NCI-H2029 (cell line): ENCODE data around the gene THEMIS.
"Not testable (repeated sequence)": the region's sequence is repeated elsewhere in the genome, so short reads cannot be mapped to it uniquely, and the experiment has no call there.

Experiments
- DNase-seq: peaks from one replicate; lab custom pipeline; 2025; lab: John Stamatoyannopoulos, UW

Gene THEMIS

DNA sequence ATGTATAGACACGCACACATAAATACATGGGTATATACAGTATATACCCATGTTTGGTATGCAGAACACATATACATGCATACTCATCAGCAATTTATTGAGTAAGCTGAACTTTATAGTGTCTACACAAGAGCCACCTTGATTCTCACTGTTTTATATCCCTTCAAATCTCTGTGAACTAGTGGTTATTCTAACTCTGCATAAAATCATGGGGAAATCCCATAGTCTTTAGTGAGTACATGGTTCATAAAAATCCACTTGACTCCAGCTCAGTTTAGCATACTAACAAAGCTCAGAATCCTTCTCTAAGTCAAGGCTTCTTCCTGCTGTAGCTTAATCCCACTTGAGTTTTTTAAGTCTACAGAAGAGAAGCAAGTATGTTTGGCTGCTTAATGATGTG lies 104.1 kb downstream of the THEMIS start:
- DNase-seq = no peak

DNA sequence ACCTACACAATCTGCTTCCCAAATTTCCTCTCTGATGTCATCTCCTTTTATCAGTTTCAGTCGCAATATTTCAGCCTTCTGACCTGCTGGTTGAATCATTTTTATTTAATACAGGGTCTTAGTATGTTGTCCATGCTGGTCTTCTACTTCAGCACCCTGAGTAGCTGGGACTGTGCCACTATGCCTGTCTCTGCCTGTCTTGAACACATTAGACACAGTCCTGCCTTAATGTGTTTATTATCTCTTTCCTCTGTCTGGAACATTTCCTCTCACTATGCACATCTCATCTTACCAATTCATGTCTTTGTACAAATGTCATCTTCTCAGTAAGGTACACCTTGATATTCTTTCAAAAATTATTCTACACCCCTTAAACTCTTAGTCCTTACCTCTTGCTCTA lies 106.5 kb downstream of the THEMIS start:
- no peak for DNase-seq

DNA sequence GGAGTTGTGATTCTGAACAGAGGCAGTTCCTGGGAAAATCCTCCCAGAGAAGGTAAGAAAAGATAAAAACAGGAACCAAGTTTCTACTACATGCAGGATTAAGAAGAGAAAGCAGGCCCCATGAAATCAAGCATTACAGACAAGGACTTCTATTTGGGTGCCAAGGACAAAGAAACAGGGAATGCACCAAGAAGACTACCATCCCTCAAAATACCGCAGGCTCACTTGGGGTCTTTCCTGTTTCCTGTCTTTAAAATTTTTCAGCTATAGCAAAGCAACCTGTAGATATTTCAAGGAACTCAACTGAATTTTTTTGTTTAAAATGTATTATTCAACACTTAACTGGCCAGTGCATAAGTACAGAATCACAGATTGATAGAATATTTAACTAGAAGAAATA lies 107.5 kb downstream of the THEMIS start:
- DNase-seq = no peak

DNA sequence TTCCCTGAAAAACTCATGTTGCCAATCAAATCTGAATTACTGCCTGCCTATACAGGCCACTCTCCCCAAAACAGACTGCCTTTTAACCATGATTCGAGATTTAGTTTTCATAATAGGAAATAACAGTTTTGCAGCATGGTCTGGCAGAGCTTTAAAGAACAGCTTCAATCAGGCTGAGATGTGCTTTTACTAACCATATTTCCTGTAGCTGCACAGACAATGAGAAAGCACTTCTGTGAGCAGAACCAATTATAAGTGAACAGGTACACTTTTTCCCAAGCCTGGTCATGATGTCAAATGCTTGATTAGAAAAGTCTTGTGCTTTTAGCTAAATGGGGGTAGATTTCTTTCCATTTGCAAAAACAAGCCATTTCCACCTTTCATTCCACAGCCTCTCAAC lies 108.2 kb downstream of the THEMIS start:
- DNase-seq = no peak

DNA sequence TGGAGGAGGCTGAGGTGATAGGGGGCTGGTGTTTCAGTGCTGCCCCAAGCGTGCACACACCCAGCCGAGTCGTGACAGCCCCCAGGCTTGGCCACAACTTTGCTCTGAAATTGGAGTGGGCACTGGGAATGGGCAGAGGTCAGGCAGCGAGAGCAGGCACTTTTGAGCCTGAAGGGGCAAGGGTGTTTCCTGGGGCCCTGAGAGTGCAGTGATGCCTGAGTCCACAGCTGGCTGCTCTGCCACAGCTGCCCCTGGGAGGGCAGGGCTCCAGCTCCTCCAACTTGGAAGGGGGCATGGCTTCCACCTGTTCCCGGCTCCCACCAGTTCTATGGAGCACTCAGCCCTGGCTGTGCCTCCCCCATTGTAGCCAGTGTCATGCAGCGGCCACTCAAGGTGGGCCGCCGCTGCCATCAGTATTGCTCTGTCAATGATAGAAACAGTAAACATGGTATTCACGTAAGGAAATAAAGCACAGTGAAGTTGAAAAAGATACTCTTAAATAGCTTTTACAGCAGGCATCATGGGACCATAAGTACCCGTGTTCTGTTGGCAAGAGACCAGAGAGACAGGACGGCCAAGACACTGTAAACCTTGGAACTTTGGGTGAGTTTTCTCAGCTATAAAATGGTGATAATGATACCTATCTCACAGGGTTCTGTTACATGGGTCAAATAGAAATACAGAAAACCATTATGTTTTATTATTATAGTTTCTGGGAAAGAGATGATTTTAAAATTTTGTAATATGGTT lies 108.9 kb downstream of the THEMIS start:
- no peak for DNase-seq

DNA sequence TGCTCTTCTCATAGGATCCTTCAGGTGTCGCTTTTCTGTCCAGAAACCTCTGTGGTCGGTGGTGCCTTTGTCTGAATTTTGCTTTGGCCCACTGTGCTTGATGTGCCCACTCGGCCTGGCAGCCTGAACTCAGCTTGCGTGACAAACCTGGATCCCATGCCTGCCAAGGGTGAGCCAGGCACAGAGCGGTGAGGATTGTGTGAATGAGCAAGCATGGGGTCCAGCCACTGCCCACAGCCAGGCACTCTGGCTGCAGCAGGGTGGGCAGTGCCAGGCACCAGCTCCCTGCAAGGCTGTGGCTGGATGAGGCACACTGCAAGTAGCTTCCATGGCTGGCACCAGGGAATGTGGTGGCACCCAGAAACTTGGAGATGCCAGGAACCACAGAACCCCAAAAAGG lies 110.3 kb downstream of the THEMIS start:
- DNase-seq = no peak

DNA sequence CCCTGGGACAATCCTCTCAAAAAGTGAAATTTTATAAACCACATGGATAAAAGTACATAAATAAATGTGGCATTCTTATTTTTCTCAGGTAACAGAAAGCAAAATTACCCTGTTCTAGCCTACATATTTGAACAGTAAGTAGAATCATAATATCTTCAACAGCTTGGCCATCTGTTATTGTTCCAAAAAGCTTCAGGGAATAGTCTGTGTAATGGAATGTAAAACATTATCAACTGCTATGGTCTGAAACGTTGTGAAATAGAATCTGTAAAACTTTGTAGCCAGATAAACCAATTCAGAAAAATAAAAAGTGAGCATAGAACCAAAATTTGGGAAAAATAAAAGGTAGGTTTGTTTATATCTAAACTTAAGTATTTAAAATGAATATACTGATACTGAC lies 114.7 kb downstream of the THEMIS start:
- DNase-seq = no peak

DNA sequence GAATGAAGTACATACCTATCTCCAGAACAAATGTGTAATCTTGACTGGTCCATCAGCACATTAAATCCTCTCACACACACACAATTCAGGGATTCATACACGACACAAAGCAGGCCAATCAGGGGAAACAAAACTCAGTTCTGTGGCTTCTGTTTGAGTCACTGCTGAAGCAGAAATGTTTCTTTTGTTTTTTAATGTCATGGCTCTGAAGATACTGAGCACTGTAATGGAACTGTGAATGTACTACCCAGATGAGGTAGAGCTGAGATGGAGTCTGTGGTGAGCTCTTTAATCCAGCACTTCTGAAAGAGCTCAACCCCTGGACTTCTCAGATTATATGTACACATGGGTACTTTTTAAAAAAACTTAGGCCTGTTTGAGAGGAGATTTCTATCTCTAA lies 116.4 kb downstream of the THEMIS start:
- DNase-seq = no peak

DNA sequence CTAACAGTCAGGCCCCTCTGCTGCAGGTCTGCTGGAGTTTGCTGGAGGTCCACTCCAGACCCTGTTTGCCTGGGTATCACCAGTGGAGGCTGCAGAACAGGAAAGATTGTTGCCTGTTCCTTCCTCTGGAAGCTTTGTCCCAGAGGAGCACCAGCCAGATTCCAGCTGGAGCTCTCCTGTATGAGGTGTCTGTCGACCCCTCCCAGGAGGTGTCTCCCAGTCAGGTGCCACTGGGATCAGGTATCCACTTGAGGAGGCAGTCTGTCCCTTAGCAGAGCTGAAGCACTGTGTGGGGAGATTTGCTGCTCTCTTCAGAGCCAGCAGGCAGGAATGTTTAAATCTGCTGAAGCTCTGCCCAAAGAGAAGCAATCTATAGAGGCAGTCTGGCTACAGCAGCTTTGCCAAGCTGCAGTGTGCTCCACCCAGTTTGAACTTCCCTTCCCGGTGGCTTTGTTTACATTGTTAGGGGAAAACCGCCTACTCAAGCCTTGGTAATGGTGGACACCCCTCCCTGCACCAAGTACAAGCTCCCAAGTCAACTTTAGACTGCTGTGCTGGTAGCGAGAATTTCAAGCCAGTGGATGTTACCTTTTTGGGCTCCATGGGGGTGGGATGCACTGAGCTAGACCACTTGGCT lies 119.1 kb downstream of the THEMIS start:
- DNase-seq = not testable (repeated sequence)

DNA sequence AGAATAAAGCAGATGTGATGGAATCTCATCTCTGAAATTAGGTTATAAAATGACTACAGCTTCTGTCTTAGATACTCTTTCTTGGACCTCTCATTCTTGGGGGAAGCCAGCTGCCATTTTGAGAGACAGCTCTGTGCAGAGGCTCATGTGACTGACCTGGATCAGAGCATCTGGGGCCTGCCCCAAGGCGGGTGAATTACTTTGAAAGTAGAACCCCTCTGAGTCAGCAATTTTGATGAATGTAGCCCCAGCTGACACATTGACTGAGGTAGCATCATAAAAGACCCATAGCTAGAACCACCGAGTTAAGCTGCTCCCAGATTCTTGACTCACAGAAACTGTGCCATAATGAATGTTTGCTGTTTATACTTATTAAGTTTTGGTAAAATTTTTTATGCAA lies 124.5 kb downstream of the THEMIS start:
- no peak for DNase-seq

DNA sequence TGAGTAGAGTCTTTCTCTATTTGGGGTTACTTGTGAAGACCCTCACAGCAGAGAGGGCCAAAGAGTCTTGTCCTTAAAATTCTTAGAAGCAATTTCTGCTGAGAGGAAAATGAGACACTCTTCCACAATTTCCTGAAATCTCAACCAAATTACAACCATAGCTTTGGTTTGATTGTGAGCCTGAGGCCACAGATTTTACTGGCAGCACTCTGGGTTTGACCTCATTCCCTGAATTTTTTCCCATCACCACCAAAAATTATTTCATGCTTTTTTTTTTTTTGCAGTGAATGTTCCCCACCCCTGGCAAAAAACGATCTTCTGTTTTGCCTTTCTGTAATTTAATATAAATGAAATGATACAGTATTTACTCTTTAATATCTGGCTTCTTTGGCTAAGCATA lies 125.5 kb downstream of the THEMIS start:
- no peak for DNase-seq

DNA sequence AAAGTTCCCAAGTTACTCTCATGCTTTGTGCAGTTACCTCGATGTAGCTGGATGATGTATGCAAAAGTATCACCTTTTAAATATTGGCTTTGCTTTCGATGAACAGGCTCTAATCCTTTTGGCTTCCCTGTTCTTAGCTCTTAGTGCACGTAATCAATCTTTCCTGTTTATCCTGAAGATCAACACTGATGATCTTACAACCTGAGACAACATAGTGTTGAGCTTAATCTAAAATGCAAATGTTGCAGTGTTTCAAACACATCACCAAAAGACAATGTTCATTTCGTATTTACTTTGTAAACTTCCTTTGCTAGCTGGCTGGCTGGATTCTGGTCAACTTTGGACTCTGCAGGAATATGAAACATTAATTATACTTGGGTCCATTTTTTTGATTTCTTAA lies 132.1 kb downstream of the THEMIS start:
- DNase-seq = no peak

DNA sequence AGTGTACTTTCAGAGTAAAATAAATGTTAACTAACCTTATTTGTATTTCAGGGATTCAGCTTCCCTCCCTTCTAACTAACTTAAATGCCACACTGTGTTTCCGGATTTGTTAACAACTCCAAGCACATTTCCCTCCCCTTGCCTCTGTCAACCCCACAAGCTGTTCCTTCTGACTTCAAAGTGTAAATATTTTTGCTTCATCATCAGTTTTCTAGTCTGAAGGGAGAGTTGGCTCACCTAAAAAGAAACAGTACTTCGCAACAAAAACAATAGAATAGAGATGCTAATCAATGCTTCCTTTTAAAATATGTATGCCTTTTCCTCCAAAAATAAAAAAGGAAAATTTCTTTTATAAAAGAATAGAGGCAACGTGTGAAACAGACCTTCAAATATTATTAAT lies 132.6 kb downstream of the THEMIS start:
- DNase-seq = no peak

DNA sequence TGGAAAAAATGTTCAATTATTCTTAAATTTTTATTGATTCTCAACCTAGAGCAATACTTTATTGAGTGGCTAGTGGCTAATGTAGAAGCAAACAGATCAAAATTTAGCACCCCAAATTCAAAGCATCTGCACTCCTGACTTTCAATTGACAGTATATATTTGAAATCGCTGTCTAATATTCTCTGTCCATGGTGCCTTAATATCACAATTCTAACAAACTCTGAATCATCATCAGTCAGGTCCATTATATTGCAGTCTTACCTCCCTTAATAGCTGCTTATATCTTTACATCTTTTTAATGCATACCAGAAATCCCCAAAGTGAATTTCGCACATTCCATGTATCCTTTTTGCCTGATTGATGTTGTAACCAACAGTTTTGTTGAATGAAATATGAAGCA lies 134.9 kb downstream of the THEMIS start:
- no peak for DNase-seq

DNA sequence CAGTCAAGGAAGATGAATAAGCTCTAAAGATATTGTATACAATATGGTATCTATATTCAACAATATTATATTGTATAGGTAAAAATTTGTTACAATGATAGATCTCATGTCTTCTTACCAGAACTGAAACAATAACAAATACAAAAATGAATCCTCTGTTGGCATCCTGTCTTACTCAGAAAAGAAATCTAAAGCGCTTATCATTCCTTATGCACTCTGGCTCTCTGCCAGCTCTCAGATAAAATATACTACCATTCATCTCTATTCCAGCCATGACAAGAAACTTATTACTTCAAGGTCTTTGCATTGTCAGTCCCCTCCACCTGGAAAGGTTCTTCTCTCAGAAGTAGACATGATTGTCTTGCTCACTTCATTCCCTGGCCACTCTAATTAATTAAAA lies 138.6 kb downstream of the THEMIS start:
- no peak for DNase-seq

DNA sequence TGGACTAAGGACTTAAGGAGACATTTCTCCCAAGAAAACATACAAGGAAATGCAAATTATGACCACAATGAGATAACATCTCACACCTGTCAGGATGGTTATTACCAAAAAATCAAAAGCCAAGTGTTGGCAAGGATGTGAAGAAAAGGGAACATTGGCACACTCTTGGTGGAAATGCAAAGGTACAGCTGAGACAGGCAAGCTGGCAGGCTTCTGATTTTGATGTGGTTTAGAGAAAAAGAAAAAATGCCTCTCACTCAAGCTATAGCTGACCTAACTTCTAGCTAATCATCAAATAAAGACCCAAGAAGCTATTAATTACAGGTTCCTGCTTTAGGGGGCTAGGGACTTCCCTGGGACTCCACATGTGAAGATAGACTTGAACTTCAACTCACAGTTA lies 139.8 kb downstream of the THEMIS start:
- DNase-seq = no peak

DNA sequence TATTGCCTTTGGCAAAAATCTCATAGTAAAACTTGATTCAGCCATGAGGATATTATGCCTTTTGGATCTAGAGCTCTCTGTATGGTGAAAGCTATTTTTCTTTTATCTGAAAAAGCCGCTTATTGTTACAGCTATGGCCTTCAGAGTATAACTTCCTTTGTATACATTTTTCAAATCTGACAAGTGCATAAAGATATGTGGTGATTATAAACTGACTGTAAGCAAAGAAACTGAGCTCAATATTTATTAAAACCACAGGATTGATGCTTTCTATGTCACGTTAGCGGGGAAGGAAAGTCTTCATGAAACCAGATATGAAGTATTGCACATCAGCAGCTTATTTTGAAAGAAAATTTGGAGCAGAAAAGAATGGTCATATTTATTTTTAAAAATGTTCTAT lies 151.8 kb downstream of the THEMIS start:
- DNase-seq = no peak

DNA sequence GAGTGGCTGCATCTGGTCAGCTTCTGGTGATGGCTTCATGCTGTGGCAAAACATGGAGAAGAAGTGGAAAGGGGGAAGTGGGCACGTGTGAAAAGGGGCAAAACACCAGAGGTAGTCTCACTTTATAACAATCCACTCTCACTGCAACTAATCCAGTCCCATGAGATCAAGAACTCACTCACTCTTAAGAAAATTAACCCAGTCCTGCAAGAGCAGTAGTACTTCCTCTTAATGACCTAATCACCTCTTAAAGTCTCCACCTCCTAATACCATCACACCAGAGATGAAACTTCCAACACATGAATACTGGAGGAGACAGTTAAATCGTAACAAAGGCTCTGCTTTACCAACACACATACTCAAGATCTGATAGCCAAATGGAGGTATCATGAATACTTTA lies 152.6 kb downstream of the THEMIS start:
- DNase-seq = no peak

DNA sequence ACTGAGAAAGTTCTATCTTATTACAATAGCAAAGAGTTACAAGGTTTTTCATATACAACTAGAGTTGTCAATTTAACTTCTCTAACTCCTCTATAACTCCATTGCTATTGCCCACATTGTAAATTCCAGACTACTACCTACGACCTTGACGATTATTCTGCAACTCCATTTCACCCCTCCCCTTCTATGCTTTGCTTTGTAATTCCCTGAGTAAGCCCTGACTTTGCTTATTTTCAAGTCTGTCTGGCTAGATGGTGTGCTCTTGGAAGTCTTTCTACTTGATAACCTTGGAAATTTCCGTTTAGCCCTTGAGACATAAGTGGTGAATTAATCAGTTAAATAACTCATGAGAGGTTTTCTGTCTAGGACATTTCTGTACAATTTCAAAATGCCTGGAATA lies 162.4 kb downstream of the THEMIS start:
- no peak for DNase-seq

DNA sequence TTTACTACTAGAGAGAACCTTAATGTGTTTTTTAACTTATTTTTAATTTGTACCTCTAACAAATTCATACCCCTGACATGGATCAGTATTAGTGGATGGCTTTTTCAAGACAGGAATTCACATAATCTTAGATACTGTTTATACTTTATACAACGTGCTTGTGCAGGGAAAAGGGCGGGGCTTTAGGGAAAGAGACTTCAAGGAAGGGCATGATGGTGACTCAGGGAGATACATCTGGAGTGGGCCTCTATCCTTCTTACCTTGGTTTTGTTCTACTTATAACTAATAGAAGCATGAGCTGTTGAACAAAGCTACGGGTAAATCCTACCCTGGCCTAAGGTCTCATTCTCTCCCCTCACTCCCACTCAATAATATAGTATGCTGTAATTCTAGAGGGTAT lies 163.1 kb downstream of the THEMIS start:
- no peak for DNase-seq

DNA sequence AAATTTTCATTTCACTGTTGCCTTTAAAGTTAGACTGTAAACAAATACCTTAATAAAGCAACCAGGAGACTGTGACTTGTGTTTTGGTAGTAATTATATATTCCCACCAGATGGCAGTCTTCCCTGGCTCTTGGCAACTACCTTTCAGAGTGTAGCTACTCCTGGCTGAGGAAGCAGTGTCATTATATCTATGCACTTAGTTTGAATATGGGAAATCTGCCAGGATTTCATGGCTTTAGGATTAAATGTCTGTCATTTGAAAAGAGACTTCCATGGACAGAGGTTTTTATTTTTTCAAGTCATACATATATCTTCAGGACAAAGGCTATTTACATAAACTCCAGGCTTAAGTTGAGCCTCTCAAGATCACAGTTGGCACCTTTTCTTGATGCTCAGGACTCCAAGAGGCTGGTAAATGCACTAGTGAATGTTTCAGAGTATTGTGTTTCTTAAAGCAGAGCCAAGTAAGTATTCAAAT lies 163.8 kb downstream of the THEMIS start:
- peak; percentile 15 for DNase-seq

DNA sequence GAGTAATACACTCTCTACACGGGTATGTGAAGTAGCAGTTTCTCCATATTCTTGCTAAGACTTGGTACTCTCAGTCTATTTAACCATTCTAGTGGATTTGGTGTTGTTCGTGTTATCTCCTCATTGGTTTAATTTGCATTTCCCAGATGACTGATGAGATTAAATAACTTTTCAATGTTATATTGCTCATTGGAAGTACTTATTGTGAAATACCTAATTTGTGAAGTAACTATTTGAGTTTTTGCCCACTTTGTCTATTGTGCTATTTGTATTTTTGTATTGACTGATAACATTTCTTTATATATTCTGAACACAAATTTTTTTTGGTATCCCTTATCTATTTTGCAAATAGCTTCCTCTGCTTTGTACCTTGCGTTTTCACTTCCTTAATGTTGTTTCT lies 167.9 kb downstream of the THEMIS start:
- DNase-seq = no peak

DNA sequence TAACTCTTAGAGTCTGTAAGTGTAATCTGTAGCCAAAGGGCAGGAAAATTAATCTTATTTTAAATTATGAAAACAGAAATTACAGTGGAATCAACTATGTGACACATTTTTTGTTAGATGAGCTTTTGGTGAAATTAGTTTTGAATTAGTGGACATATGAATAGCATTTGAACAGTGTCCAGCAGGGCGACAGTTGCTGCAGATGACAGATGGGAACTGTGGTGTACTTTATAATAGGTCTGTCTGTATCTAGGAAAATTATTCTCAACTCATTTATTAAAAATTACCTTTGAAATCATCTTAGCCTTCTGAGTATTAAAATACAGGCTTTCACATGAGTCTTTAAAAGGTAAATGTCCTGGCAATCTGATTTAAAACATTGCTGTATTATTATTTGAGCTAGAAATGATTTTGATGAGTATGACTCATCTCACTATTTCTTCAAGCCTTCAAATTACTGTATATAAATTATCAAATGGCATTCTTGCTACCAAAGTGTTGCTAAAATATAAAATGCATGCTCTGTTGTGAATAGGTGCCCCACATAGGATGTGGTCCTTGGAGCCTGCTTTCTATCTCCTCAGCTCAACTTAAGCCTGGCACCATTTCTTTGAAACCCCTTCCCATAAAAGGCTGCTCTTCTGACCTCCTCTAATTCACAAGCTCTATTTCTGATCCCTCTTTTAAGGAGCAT lies 173.5 kb downstream of the THEMIS start:
- DNase-seq = no peak
